GM18867 (cell line): ENCODE measurements around the gene PARVB.
"Not testable (repeated sequence)": the region's sequence is repeated elsewhere in the genome, so short reads cannot be mapped to it uniquely, and the experiment has no call there.

Experiments
- ATAC-seq: cut with Tn5 transposase; IDR thresholded peaks from one replicate; pipeline ENCODE4 v1.9.1; 2021; ENCODE audit warnings: mild to moderate bottlenecking, moderate library complexity; ENCODE audit not compliant: unreplicated experiment

The PARVB gene

GRCh38 chr22:44102121-44102520 lies 78.0 kb downstream of the PARVB start:
- ATAC-seq: no peak

DNA sequence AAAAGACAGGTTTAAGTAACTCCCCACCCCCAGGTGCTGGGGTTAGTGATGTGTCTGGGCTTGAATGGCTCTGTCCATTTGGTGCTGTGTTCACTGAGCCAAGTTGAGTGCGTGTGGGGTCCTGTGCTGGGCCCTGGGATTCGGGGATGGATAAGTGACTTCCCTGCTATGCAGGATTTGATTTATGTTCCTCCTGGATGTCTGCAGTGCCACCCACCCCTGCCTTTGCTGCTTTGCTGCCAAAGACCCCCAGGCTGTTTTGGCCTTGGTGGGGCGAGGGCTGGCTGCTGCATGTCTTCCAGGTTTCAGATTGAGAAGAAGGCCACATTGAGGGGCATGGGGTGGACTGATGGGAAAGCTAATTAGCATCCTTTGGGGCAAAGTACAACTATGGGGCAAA lies 78.8 kb downstream of the PARVB start:
- ATAC-seq: no peak

DNA sequence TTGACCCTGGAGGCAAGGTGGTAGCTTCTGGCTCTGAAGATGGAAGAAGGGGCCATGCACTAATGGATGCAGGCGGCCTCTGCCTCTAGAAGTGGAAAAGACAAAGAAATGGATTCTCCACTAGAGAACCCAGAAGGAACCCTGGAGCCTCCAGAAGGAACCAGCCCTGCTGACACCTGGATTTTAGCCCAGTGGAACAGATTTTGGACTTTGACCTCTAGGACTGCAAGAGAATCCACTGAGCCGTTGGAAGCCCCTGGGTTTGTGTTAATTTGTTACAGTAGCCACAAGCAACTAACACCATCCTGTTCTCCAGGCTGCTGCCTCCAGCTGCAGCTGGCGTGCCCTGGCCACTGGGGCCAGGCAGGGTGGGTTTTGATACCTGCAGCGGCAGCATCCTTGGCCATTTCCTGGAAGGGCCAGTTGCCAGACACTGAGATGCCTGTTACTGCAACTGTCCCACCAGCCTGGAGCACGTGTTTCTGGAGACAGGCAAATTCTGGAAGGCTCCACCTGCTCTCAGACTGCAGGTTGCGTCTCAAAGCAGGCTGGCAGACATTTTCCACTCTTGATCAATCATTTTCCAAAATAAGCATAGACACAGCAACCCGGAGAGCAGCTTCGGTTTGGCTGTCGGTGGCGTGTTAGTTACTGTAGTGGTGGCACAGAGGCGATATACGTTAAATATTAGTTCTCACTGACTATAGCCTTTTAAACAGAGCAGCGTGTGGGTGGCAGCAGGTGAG lies 79.8 kb downstream of the PARVB start:
- ATAC-seq: no peak

- ATAC-seq: no peak
Observed at GRCh38 chr22:44107340-44107739, 83.2 kb downstream of the PARVB start.

DNA sequence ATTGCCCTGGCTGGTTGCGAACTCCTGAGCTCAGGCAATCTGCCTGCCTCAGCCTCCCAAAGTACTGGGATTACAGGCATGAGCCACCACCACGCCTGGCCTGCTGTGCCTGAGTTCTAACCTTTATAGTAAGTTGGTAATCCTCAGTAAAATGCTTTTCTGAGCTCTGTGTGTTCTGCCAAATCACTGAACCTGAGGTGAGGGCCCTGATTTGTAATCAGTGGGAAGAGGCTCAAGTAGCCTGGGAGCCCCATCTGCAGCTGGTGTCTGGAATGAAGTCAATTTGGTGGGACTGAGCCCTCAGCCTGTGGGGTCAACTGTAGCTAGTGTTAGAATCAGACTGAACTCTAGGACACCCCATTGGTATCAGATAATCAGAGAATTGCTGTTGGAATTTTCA lies 84.0 kb downstream of the PARVB start:
- no peak for ATAC-seq

DNA sequence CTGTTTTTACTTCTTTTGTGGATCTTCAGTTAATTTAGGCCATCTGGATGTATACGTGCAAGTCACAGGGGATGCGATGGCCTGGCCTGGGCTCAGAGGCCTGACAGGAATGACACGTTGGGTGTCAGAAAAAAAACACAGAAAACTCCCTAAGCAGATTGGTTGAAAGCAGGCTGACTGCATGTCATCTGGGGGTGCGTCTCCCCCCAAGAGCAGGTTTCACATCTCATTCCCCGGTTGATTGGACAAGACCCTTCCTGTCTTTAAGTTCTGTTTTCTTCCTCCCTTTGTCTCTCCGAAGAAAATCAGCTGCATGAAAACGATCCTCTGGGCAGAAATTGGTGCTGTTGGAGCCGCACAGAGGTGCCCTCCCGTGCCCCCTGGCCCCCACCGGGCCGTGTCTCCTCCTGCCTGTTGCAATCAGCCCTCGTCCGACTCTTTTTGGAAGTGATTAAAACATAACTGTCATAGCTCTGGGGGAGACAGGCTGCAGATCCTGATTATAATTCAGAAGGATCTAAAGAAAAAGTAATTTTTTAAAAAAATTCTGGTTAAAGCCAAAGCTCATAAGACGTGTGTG lies 84.8 kb downstream of the PARVB start:
- ATAC-seq: no peak

DNA sequence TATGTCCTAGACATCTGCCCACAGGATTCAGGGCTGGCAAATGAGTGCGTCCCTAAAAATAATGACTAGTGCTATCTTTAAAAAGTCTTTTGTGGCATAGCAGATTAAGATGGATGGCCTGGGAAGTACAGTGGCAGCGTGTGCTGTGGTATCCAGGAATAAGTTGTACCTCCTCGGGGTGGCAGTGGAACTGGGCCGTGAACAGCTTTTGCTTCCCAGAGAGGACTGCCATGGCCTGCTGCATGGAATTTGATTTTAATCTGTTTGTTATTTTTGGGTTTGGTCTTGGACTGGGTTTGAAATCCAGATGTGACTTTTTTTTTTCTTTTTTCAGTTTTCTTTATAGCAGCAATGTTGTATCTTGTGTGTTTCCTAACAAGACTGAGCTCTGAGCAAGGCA lies 85.3 kb downstream of the PARVB start:
- no peak for ATAC-seq

DNA sequence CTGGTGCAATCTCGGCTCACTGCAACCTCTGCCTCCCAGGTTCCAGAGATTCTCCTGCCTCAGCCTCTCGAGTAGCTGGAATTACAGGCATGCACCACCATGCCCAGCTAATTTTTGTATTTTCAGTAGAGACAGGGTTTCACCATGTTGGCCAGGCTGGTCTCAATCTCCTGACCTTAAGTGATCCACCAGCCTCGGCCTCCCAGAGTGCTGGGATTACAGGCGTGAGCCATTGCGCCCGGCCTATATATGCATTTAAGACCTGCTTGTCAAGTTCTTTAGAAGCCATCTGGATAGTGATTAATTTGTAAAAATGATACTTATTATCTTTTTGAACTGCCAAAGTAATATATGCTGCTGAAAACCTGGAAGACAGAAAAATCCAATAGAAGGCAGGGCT lies 86.6 kb downstream of the PARVB start:
- ATAC-seq: not testable (repeated sequence)

DNA sequence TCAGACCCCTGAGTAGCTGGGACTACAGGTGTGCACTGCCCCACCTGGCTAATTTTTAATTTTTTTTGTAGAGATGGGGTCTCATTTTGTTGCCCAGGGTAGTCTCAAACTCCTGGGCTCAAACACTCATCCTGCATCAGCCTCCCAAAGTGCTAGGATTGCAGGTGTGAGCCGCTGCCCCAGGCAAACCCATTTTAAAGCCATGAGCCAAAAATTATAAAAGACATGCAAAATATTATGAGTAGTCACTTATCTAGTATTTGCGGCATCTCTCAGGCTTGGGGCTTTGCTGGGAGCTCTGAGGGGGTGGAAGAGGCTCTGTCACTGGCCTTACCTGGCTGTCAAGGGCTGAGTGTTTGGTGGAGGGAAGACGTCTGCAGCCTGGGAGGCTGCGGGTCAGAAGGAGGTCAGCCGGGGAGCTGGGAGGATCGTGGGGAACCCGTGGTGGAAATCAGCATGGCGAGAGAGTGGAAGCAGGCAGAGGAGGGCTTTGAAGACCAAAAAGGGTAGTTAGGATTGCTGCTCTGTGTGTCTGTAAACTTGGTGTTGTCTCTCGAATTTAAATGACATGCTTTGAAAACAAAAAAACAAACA lies 87.6 kb downstream of the PARVB start:
- ATAC-seq: no peak

DNA sequence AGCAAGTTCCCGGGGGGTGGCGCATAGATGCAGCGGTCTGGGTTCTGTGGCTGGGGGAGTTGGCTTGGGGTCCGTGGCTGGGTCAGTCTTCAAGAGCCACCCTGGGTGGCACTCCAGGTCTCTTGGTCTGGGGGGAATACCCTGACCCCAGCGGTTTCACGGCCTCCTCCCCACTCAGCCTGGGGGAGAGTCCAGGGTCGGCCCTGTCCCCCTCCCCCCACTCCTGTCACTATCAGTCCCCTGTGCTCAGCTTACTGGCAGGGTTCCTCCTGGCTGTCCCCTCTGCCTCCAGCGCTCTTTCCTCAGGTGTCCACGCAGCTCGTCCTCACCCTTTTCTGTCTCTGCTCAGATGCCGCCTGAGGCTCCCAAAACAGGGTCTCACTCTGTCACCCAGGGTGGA lies 88.1 kb downstream of the PARVB start:
- no peak for ATAC-seq

GRCh38 chr22:44116331-44116730 lies 92.2 kb downstream of the PARVB start:
- no peak for ATAC-seq

- ATAC-seq: no peak
Observed at GRCh38 chr22:44116755-44117684, 92.9 kb downstream of the PARVB start.

DNA sequence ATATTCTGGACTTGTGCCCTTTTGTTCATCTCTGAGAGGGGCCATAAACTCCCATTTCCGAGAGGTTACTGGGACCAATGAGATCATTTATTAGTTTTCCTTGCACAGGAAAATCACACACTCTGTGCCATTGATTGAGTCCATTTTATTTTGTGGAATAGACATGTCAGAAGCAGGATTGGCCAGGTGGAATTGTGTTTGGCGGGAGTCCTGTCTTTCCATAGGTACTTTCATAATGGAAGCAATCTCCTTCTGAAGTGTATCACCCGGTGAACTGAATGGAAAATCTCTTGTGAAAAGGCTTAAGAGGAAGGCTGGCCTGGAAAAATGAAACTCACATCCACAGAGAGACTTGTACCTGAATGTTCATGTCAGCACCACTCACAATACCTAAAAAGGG lies 93.6 kb downstream of the PARVB start:
- ATAC-seq: no peak

GRCh38 chr22:44118645-44119315 lies 94.7 kb downstream of the PARVB start:
- ATAC-seq: no peak

DNA sequence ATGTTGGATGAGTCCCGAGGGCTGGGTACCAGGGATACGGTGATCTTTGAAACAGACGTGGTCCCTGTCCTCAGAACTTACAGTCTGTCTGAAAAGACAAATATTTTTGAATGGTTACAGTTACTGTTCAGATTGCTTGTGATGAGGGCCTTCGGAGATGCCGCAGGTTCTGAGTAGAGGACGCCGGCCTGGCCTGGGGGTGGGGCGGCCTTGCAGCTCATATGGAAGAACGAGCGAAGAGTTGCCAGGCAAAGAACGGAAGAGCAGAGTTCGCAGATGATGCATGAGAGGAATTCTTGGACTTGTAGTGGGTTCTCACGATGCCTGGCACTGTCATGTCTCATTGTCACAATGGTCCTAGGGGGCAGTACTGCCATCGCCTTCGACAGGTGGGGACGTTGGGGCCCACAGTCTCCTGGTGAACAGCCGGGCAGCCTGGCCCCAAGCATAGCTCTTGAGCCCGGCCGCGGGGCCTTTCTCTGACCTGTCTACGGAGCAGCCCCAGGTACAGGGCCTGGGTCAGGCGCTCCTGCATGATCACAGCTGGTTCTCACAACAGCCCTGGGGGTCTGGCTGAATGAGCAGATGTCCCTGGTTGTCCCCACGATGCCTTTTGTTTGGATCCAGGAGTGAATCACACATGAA lies 95.7 kb downstream of the PARVB start:
- ATAC-seq: no peak

DNA sequence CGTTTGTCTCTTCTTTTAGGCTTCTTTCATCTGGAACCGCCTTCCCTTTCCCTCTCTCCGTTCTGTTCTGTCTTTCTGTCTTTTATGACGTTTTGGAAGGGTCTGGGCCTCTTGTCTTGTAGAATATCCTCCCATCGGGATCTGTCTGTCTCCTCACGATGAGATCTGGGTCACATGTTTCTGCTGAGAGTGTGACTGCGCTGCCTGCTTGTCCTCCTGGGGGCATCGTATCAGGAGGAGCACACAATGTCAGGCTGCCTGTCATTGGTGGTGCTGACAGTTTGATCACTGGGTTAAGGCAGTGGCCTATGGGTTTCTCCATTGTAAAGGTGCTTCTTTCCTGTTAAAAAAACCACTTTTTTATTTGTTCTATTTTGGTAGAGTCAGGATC lies 96.2 kb downstream of the PARVB start:
- no peak for ATAC-seq

- no peak for ATAC-seq
Observed at GRCh38 chr22:44125421-44125820, 101.3 kb downstream of the PARVB start.

- no peak for ATAC-seq
Observed at GRCh38 chr22:44126807-44127206, 102.7 kb downstream of the PARVB start.

DNA sequence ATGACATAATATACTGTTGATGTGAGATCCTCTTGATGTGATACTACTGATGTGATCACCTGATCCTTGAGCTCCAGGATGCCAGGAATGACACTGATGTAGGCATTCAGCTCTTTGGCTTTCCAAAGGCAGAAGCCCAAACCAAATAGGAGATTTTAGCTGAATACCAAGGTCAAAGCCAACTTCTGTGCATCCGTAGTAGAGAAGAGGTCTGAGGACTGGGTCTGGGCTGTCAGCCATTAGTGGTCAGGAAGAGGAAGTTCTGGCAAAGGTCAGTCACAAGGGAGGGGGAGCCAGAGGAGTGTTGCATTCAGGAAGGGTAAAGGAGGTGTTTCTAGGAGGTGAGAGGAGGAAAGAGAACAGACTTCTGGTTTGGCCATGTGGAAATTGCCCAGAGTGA lies 103.3 kb downstream of the PARVB start:
- ATAC-seq: no peak

DNA sequence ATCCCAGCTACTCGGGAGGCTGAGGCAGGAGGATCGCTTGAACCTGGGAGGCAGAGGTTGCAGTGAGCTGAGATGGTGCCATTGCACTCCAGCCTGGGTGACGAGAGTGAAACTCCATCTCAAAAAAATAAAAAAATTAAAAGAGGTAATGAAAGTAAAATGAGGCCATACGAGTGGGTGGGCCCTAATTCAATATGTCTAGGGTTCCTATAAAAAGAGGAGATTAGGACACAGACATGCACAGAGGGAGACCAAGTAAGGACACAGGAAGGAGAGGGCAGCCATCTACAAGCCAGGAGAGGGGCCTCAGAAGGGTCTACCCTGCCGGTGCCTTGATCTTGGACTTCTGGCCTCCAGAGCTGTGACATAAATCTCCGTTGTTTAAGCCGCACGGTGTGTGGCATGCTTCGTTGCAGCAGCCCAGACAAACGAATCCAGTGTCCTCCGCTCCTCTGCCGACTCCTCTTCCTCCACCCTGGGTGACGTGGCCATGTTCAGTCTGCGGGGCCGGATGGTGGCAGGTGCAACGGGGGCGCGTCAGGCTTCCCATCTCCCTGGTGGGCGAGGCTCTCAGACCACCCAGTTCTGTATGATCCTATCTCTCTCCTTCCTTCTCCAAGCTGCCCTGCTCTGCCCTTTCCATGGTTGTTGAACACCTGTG lies 105.0 kb downstream of the PARVB start:
- ATAC-seq: no peak
